AG09309 (cell line): ENCODE data around the gene PCP4.

ENCODE experiments used
- DNase-seq: peaks from one replicate; pipeline ENCODE4 v3.0.0-alpha.2; 2010; ENCODE audit warnings: low read depth
- H3K4me3 ChIP-seq: 2 replicates; pipeline ENCODE4 v1.5.1; 2011; ENCODE audit warnings: mild to moderate bottlenecking, low read depth, low read length, moderate library complexity; ENCODE audit not compliant: control insufficient read depth
- CTCF ChIP-seq: IDR thresholded peaks from 2 replicates; pipeline ENCODE4 v1.5.1; 2011; ENCODE audit warnings: mild to moderate bottlenecking, low read depth, low read length, inconsistent platforms; ENCODE audit not compliant: insufficient read depth, control insufficient read depth; ENCODE audit errors: missing control alignments

The PCP4 gene

GRCh38 chr21:39874206-39874605, 7.0 kb downstream of the PCP4 start:
- TF ChIP-seq CTCF = no peak
- no peak for DNase-seq
- H3K4me3 ChIP-seq = no peak overlapping the region

GRCh38 chr21:39874759-39875158, 7.5 kb downstream of the PCP4 start:
- no peak for DNase-seq

GRCh38 chr21:39881661-39882060, 14.4 kb downstream of the PCP4 start:
- no peak overlapping the region for H3K4me3 ChIP-seq
- TF ChIP-seq CTCF = no peak
- no peak for DNase-seq

More at GRCh38 chr21:39874759-39875158, 7.5 kb downstream of the PCP4 start:
- no peak for TF ChIP-seq CTCF
- no peak overlapping the region for H3K4me3 ChIP-seq

GRCh38 chr21:39882151-39882838, 15.1 kb downstream of the PCP4 start:
- TF ChIP-seq CTCF = no peak
- H3K4me3 ChIP-seq = no peak overlapping the region
- DNase-seq = no peak

- no peak for DNase-seq
- TF ChIP-seq CTCF = no peak
- H3K4me3 ChIP-seq = no peak overlapping the region
These were observed 15.6 kb downstream of the PCP4 start for GRCh38 chr21:39882839-39883195.

- TF ChIP-seq CTCF = no peak
These were observed 18.0 kb downstream of the PCP4 start for GRCh38 chr21:39885119-39885848.

GRCh38 chr21:39888848-39889247, 21.6 kb downstream of the PCP4 start:
- DNase-seq = no peak

More at GRCh38 chr21:39885119-39885848, 18.0 kb downstream of the PCP4 start:
- DNase-seq = no peak
- no peak overlapping the region for H3K4me3 ChIP-seq

More at GRCh38 chr21:39888848-39889247, 21.6 kb downstream of the PCP4 start:
- no peak overlapping the region for H3K4me3 ChIP-seq
- TF ChIP-seq CTCF = no peak
